Endothelial cell of umbilical vein (primary cell): Measurements from ENCODE around the gene ZBTB22. TPM values are rescaled to one million over a fixed set of nuclear protein-coding genes. Genes with fewer than 3 reads are reported as not detected.
"Not testable (repeated sequence)": the region's sequence is repeated elsewhere in the genome, so short reads cannot be mapped to it uniquely, and the experiment has no call there.

Source experiments
- BruUV-seq: library from RNA; stranded (reverse); fragments of 400-500 nt; replicated peaks from 2 replicates; lab custom pipeline; 2021; lab: Mats Ljungman, UMichigan
- CTCF ChIA-PET: fragments of 300-600, 350-600 bp; sonication (Branson Sonifier 250); formaldehyde crosslinking; loops from one replicate; lab custom pipeline; 2021; ENCODE audit warnings: antibody characterized with exemption, inconsistent platforms; lab: Charles Lee
- POLR2A ChIA-PET: fragments of 300-600, 350-600 bp; sonication (Branson Sonifier 250); formaldehyde crosslinking; loops from one replicate; lab custom pipeline; 2021; ENCODE audit warnings: antibody characterized with exemption, inconsistent platforms; lab: Charles Lee
- DNase-seq: peaks from one replicate; pipeline ENCODE4 v3.0.0-alpha.2; 2011; ENCODE audit warnings: low read depth, low spot score
- FAIRE-seq: peaks from 2 replicates; lab custom pipeline; 2011; peaks lifted over from hg19 to GRCh38; lab: Jason Lieb, UNC
- H2AFZ ChIP-seq: 2 replicates; pipeline ENCODE4 v1.6.0; 2012; ENCODE audit warnings: low read depth, low read length, control low read depth, inconsistent platforms
- H3K27ac ChIP-seq: 2 replicates; pipeline ENCODE4 v1.5.1; 2011; ENCODE audit warnings: low read depth, mild to moderate bottlenecking, control low read depth, low read length, moderate library complexity; ENCODE audit not compliant: insufficient read depth
- H3K27me3 ChIP-seq, 2 experiments: 2 replicates each; pipeline versions ENCODE4 v1.6.0 to v1.6.1; 2011; ENCODE audit warnings: low read length in 2 of 2, mixed read lengths in 1 of 2; ENCODE audit not compliant: control insufficient read depth in 2 of 2, insufficient read depth in 2 of 2
- H3K36me3 ChIP-seq, 2 experiments: 2 replicates in 1 of 2; 3 replicates in 1 of 2; pipeline ENCODE4 v1.5.1; 2011; ENCODE audit warnings: low read length in 2 of 2, mild to moderate bottlenecking in 1 of 2, moderate library complexity in 1 of 2; ENCODE audit not compliant: control insufficient read depth in 2 of 2, insufficient read depth in 2 of 2; ENCODE audit errors: extremely low read depth in 1 of 2
- H3K4me1 ChIP-seq: 3 replicates; pipeline ENCODE4 v1.5.1; 2011; ENCODE audit warnings: mild to moderate bottlenecking, low read length; ENCODE audit not compliant: control insufficient read depth, insufficient read depth; ENCODE audit errors: extremely low read depth
- H3K4me2 ChIP-seq: 2 replicates; pipeline ENCODE4 v1.6.1; 2011; ENCODE audit warnings: low read length, control low read depth, mixed read lengths; ENCODE audit not compliant: insufficient read depth
- H3K4me3 ChIP-seq, 3 experiments: fragments of 200-600 bp in 1 of 3; sonication (generic), shearing (Covaris generic) in 1 of 3; replicated peaks in 1 of 3; 2 replicates each; pipeline ENCODE4 v1.5.1; 2011 to 2016; ENCODE audit warnings: control low read depth in 3 of 3, low read length in 3 of 3, mild to moderate bottlenecking in 2 of 3, inconsistent platforms in 1 of 3, low read depth in 1 of 3, moderate library complexity in 1 of 3; ENCODE audit not compliant: insufficient read depth in 1 of 3
- H3K79me2 ChIP-seq: 2 replicates; pipeline ENCODE4 v1.6.0; 2012; ENCODE audit warnings: low read length, inconsistent platforms; ENCODE audit not compliant: control insufficient read depth, insufficient read depth
- H3K9ac ChIP-seq: replicated peaks from 2 replicates; pipeline ENCODE3; 2011; ENCODE audit warnings: low read length, control low read depth; ENCODE audit not compliant: insufficient read depth; ENCODE audit errors: extremely low read depth
- H3K9me1 ChIP-seq: replicated peaks from 3 replicates; pipeline ENCODE4 v1.6.0; 2011; ENCODE audit warnings: mild to moderate bottlenecking, low read length; ENCODE audit not compliant: control insufficient read depth, insufficient read depth; ENCODE audit errors: extremely low read depth
- H3K9me3 ChIP-seq: replicated peaks from 2 replicates; pipeline ENCODE4 v1.5.1; 2012; ENCODE audit warnings: low read length, inconsistent platforms; ENCODE audit not compliant: control insufficient read depth, insufficient read depth
- H4K20me1 ChIP-seq: replicated peaks from 2 replicates; pipeline ENCODE3; 2011; ENCODE audit warnings: mild to moderate bottlenecking, low read length; ENCODE audit not compliant: control insufficient read depth, insufficient read depth; ENCODE audit errors: extremely low read depth
- FOS ChIP-seq: IDR thresholded peaks from 2 replicates; pipeline ENCODE4 v1.6.1; 2011; ENCODE audit warnings: mild to moderate bottlenecking, low read length, moderate library complexity, borderline replicate concordance; ENCODE audit not compliant: insufficient read depth
- GATA2 ChIP-seq: IDR thresholded peaks from 2 replicates; pipeline ENCODE4 v1.7.0; 2011; ENCODE audit warnings: low read depth, mild to moderate bottlenecking, moderate library complexity, mixed read lengths, low read length; ENCODE audit not compliant: insufficient read length, insufficient read depth
- JUN ChIP-seq: IDR thresholded peaks from 2 replicates; pipeline ENCODE4 v1.6.1; 2011; ENCODE audit warnings: borderline replicate concordance, low read depth; ENCODE audit not compliant: insufficient read length, insufficient read depth
- dilution Hi-C: fragments of 300-500 bp; cut with MboI; formaldehyde crosslinking; loops from one replicate; pipeline ENCODE4 v1.15.0; 2019; ENCODE audit warnings: low sequenced_read_pairs; ENCODE audit not compliant: extremely low pct_ligation_motif_present
- intact Hi-C: fragments of 100-400 bp; cut with micrococcal nuclease; formaldehyde crosslinking; loops from one replicate; pipeline ENCODE4 v1.10.0; 2022
- polyA plus RNA-seq, 4 experiments: library from polyadenylated mRNA; depleted of rRNA in 3 of 4; stranded (reverse) in 3 of 4; unstranded in 1 of 4; fragments of >200 nt; gene quantifications; 2 replicates each; pipeline versions ENCODE4 v1.2.1 to v1.2.3, GENCODE V29; 2011 to 2012; ENCODE audit warnings: missing spikeins in 1 of 4
- total RNA-seq: library from RNA; stranded (reverse); gene quantifications from 2 replicates; pipeline ENCODE4 v1.2.3, GENCODE V29; 2021

Gene ZBTB22
- total and polyA plus RNA-seq, 2 donors (not counting 3 experiments of a cell fraction or from before 2014, with no cell fraction given), result 12.6 to 15.4 TPM

GRCh38 chr6:33343953-33344611, 26.5 kb upstream of the ZBTB22 start:
- DNase-seq, result no peak
- intact Hi-C loops (no loop called here), dilution Hi-C loops (no loop called here)
- Histone ChIP-seq H3K27me3 (no peaks in the 10 kb centered on the region), H3K9me3 (no peaks in the 10 kb centered on the region), H3K4me3 (no peak overlapping the region), H2AFZ (no peak overlapping the region), H3K79me2 (no peaks in the 10 kb centered on the region), H3K9me1 (no peaks in the 10 kb centered on the region), H3K36me3 (no peaks in the 10 kb centered on the region), H3K27ac (no peak overlapping the region), H3K4me2 (no peak overlapping the region), H4K20me1 (no peaks in the 10 kb centered on the region), H3K4me1 (no peaks in the 10 kb centered on the region), H3K9ac (no peak overlapping the region)
- TF ChIP-seq FOS (no peak), GATA2 (no peak), JUN (no peak)
- ChIA-PET CTCF (interaction anchor here (0.6 to 2.4 kb wide), 8 partner anchors 8 to 150 kb away, joined by 3 to 20 read pairs (median 8); partner anchors contain the start of gene RGL2), POLR2A (no interaction called here)
- no TSS peak for BruUV-seq
- FAIRE-seq, result no peak

GRCh38 chr6:33343606-33343952, 26.0 kb upstream of the ZBTB22 start:
- H3K27me3 ChIP-seq, intact Hi-C loops, H2AFZ ChIP-seq, H3K9ac ChIP-seq, H3K4me3 ChIP-seq, POLR2A ChIA-PET, H4K20me1 ChIP-seq, CTCF ChIA-PET, DNase-seq, dilution Hi-C loops, BruUV-seq, H3K9me1 ChIP-seq, H3K9me3 ChIP-seq, H3K27ac ChIP-seq, FAIRE-seq, H3K79me2 ChIP-seq, H3K4me1 ChIP-seq, H3K36me3 ChIP-seq, H3K4me2 ChIP-seq: not testable (repeated sequence)
